ENCODE measurements around the gene ATP5F1D.
A peak's percentile ranks its signal among the peaks of the same experiment; 100 is the strongest.

ATP5F1D gene

GRCh38 chr19:1232652-1233072 lies 8.9 kb upstream of the ATP5F1D start:
- peak; percentile 21 for DNase-seq (ENCODE audit: insufficient read length, low spot score)
- no peak for TF ChIP-seq POLR2AphosphoS5 (IDR thresholded peaks at IDR 0.05; ENCODE audit: low read depth, low read length)
- TF ChIP-seq SPI1 (IDR thresholded peaks at IDR 0.05; ENCODE audit: low read depth, low read length), result no peak
- no peak for TF ChIP-seq POU2F2 (IDR thresholded peaks at IDR 0.05; ENCODE audit: low read depth, low read length)
- TF ChIP-seq TAF1 (IDR thresholded peaks at IDR 0.05; ENCODE audit: low read depth, low read length), result no peak
- TF ChIP-seq PAX5 (IDR thresholded peaks at IDR 0.05; ENCODE audit: insufficient read depth, low read length, severe bottlenecking), result no peak
- TF ChIP-seq POLR2A (IDR thresholded peaks at IDR 0.05; ENCODE audit: low read depth, low read length), result no peak
- FAIRE-seq, result no peak

- no peak for TF ChIP-seq POU2F2 (IDR thresholded peaks at IDR 0.05; ENCODE audit: low read depth, low read length)
- TF ChIP-seq POLR2AphosphoS5 (IDR thresholded peaks at IDR 0.05; ENCODE audit: low read depth, low read length), result no peak
- TF ChIP-seq POLR2A (IDR thresholded peaks at IDR 0.05; ENCODE audit: low read depth, low read length), result no peak
- TF ChIP-seq SPI1 (IDR thresholded peaks at IDR 0.05; ENCODE audit: low read depth, low read length), result no peak
- TF ChIP-seq PAX5 (IDR thresholded peaks at IDR 0.05; ENCODE audit: insufficient read depth, low read length, severe bottlenecking), result no peak
- DNase-seq (ENCODE audit: insufficient read length, low spot score), result no peak
- no peak for FAIRE-seq
Observed at GRCh38 chr19:1233115-1233667, 8.4 kb upstream of the ATP5F1D start.

- no peak for FAIRE-seq
- no peak for TF ChIP-seq POU2F2 (IDR thresholded peaks at IDR 0.05; ENCODE audit: low read depth, low read length)
- TF ChIP-seq POLR2AphosphoS5 (IDR thresholded peaks at IDR 0.05; ENCODE audit: low read depth, low read length), result no peak
- TF ChIP-seq PAX5 (IDR thresholded peaks at IDR 0.05; ENCODE audit: insufficient read depth, low read length, severe bottlenecking), result no peak
- no peak for TF ChIP-seq SPI1 (IDR thresholded peaks at IDR 0.05; ENCODE audit: low read depth, low read length)
- no peak for TF ChIP-seq POLR2A (IDR thresholded peaks at IDR 0.05; ENCODE audit: low read depth, low read length)
- no peak for TF ChIP-seq TAF1 (IDR thresholded peaks at IDR 0.05; ENCODE audit: low read depth, low read length)
- no peak for DNase-seq (ENCODE audit: insufficient read length, low spot score)
Observed at GRCh38 chr19:1234051-1234954, 7.2 kb upstream of the ATP5F1D start.

- FAIRE-seq (no peak), DNase-seq (ENCODE audit: insufficient read length, low spot score) (no peak)
- no peak for TF ChIP-seq POU2F2 (IDR thresholded peaks at IDR 0.05; ENCODE audit: low read depth, low read length)
- no peak for TF ChIP-seq POLR2AphosphoS5 (IDR thresholded peaks at IDR 0.05; ENCODE audit: low read depth, low read length)
- TF ChIP-seq POLR2A (IDR thresholded peaks at IDR 0.05; ENCODE audit: low read depth, low read length), result no peak
- TF ChIP-seq TAF1 (IDR thresholded peaks at IDR 0.05; ENCODE audit: low read depth, low read length), result no peak
- TF ChIP-seq PAX5 (IDR thresholded peaks at IDR 0.05; ENCODE audit: insufficient read depth, low read length, severe bottlenecking), result no peak
Observed at GRCh38 chr19:1234955-1235380, 6.6 kb upstream of the ATP5F1D start.

- FAIRE-seq, result no peak
- TF ChIP-seq POU2F2 (IDR thresholded peaks at IDR 0.05; ENCODE audit: low read depth, low read length) (no peak), SPI1 (IDR thresholded peaks at IDR 0.05; ENCODE audit: low read depth, low read length) (no peak), POLR2A (IDR thresholded peaks at IDR 0.05; ENCODE audit: low read depth, low read length) (no peak), TAF1 (IDR thresholded peaks at IDR 0.05; ENCODE audit: low read depth, low read length) (no peak), PAX5 (IDR thresholded peaks at IDR 0.05; ENCODE audit: insufficient read depth, low read length, severe bottlenecking) (no peak), POLR2AphosphoS5 (IDR thresholded peaks at IDR 0.05; ENCODE audit: low read depth, low read length) (no peak)
- no peak for DNase-seq (ENCODE audit: insufficient read length, low spot score)
Observed at GRCh38 chr19:1235625-1236538, 5.7 kb upstream of the ATP5F1D start.

GRCh38 chr19:1236576-1236975 lies 5.0 kb upstream of the ATP5F1D start:
- DNase-seq (ENCODE audit: insufficient read length, low spot score) (no peak), FAIRE-seq (no peak)
- TF ChIP-seq POU2F2 (IDR thresholded peaks at IDR 0.05; ENCODE audit: low read depth, low read length), result no peak

GRCh38 chr19:1237027-1237659 lies 4.4 kb upstream of the ATP5F1D start:
- FAIRE-seq (no peak), DNase-seq (ENCODE audit: insufficient read length, low spot score) (no peak)
- no peak for TF ChIP-seq PAX5 (IDR thresholded peaks at IDR 0.05; ENCODE audit: insufficient read depth, low read length, severe bottlenecking)
- TF ChIP-seq POLR2A (IDR thresholded peaks at IDR 0.05; ENCODE audit: low read depth, low read length), result no peak
- TF ChIP-seq POU2F2 (IDR thresholded peaks at IDR 0.05; ENCODE audit: low read depth, low read length), result no peak
- no peak for TF ChIP-seq SPI1 (IDR thresholded peaks at IDR 0.05; ENCODE audit: low read depth, low read length)
- no peak for TF ChIP-seq TAF1 (IDR thresholded peaks at IDR 0.05; ENCODE audit: low read depth, low read length)
- TF ChIP-seq POLR2AphosphoS5 (IDR thresholded peaks at IDR 0.05; ENCODE audit: low read depth, low read length), result no peak

GRCh38 chr19:1237754-1238368 lies 3.7 kb upstream of the ATP5F1D start, which contains the start of gene CBARP:
TSS of gene CBARP (minus strand) at chr19:1238005. CDS start at chr19:1236100, 1,905 bp downstream.
- FAIRE-seq (peak; percentile 47), DNase-seq (ENCODE audit: insufficient read length, low spot score) (no peak)
- TF ChIP-seq TAF1 (IDR thresholded peaks at IDR 0.05; ENCODE audit: low read depth, low read length) (no peak), PAX5 (IDR thresholded peaks at IDR 0.05; ENCODE audit: insufficient read depth, low read length, severe bottlenecking) (no peak), POLR2AphosphoS5 (IDR thresholded peaks at IDR 0.05; ENCODE audit: low read depth, low read length) (no peak), SPI1 (IDR thresholded peaks at IDR 0.05; ENCODE audit: low read depth, low read length) (no peak), POLR2A (IDR thresholded peaks at IDR 0.05; ENCODE audit: low read depth, low read length) (no peak), POU2F2 (IDR thresholded peaks at IDR 0.05; ENCODE audit: low read depth, low read length) (no peak)
